Thyroid gland (tissue), 4 donors: ENCODE data around the gene COL7A1.

Source experiments
- CTCF ChIP-seq, 6 experiments: fragments of 200-600 bp in 3 of 6; fragments of 450-650 bp in 3 of 6; sonication (generic) in 3 of 6; IDR thresholded peaks; one replicate each; pipeline ENCODE4 v1.5.1; 2016 to 2019; ENCODE audit warnings: antibody characterized with exemption in 6 of 6, mild to moderate bottlenecking in 2 of 6, inconsistent platforms in 1 of 6, moderate library complexity in 1 of 6
- POLR2A ChIP-seq, 2 donors: fragments of 450-650 bp; IDR thresholded peaks; one replicate each; pipeline ENCODE4 v1.6.1; 2017; ENCODE audit warnings: antibody characterized with exemption in 2 of 2, mild to moderate bottlenecking in 2 of 2, moderate library complexity in 1 of 2

- no peak for TF ChIP-seq POLR2A (IDR thresholded peaks at IDR 0.05)
- TF ChIP-seq CTCF (IDR thresholded peaks at IDR 0.05) = no peak
These were observed 34.5 kb downstream of the COL7A1 start for GRCh38 chr3:48560648-48561018.
